Measurements from ENCODE around the gene YEATS2. TPM values are rescaled to one million over a fixed set of nuclear protein-coding genes. Genes with fewer than 3 reads are reported as not detected.

YEATS2 gene
- total RNA-seq, 1 experiment from 2014 or later, result 34.5 TPM

DNA sequence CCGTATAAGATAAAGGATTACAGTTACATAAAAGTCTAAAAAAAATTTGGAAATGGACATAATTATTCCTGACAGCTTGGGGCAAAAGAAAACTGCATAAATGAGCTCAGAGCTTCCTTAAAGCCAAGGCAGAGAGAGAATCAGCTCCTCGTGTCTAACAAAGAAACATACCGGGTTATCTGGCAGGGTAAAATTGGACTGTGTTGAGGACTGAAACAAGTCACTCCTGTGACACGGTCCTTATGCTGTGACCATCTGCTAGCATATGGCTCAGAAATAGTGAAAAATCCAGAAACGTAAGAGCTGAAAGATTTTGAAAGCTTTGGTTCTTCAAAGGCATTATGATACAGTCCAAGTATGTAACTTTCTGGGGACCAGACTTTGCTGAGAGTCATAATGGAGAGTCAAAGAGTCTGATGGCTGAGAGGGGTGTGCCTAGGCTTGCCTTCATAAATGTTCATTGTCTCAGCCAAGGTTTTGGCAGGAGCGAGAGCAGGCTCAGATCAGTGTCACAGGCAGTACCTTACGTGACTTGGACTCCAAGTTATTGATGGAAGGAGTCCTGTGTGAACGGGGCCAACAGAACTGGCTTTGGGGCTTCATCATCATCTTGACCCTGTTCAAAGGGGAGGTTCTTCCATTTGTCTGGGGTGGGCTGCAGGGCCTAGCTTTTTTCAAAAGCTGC, 115.3 kb downstream of the YEATS2 start:
- POLR2A ChIA-PET, result no interaction called here
- TF ChIP-seq, protein P1, sequence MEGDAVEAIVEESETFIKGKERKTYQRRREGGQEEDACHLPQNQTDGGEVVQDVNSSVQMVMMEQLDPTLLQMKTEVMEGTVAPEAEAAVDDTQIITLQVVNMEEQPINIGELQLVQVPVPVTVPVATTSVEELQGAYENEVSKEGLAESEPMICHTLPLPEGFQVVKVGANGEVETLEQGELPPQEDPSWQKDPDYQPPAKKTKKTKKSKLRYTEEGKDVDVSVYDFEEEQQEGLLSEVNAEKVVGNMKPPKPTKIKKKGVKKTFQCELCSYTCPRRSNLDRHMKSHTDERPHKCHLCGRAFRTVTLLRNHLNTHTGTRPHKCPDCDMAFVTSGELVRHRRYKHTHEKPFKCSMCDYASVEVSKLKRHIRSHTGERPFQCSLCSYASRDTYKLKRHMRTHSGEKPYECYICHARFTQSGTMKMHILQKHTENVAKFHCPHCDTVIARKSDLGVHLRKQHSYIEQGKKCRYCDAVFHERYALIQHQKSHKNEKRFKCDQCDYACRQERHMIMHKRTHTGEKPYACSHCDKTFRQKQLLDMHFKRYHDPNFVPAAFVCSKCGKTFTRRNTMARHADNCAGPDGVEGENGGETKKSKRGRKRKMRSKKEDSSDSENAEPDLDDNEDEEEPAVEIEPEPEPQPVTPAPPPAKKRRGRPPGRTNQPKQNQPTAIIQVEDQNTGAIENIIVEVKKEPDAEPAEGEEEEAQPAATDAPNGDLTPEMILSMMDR (IDR thresholded peaks at IDR 0.05; ENCODE audit: insufficient read depth in 1 of 2, low read depth in 1 of 2, low read length in 1 of 2, severe bottlenecking in 1 of 2, unreplicated experiment in 1 of 2), result no peak

DNA sequence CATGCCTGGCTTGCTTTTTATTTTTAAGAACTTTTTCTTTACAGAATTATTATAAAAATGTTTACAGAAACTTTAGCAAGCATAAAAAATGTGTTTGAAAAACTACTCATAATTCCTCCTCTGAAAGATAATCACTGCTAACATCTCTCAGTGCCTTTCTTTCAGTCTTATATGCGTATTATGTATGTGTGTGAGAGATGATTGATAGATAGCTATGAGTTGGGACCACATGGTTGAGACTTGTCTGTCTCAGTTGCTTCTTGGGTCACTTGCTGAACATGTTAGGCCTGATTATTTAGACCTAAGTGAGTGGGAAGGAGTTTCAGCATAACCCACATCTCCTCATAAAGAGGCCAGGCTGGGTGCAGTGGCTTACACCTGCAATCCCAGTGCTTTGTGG, 116.6 kb downstream of the YEATS2 start:
- ChIA-PET POLR2A (no interaction called here), CTCF (interaction anchor here (0.6 to 0.7 kb wide), 2 partner anchors 177 to 210 kb away, joined by 3 read pairs; no protein-coding TSS in a partner anchor)
- Mint-ChIP-seq H3K36me3 (ENCODE audit: insufficient read depth, unreplicated experiment) (peaks cover 49% of the 10 kb centered on the region), H3K9me3 (ENCODE audit: unreplicated experiment) (no peaks in the 10 kb centered on the region), H3K27me3 (ENCODE audit: insufficient read depth, unreplicated experiment) (no peaks in the 10 kb centered on the region), H3K27ac (ENCODE audit: unreplicated experiment) (no peak overlapping the region), H3K4me3 (ENCODE audit: unreplicated experiment) (no peak overlapping the region), H3K4me1 (ENCODE audit: low read depth, unreplicated experiment) (no peaks in the 10 kb centered on the region)
- Histone ChIP-seq H3K36me3 (ENCODE audit: control insufficient read depth, insufficient read depth, low read length) (peaks cover 4% of the 10 kb centered on the region), H3K4me3 (ENCODE audit: low read depth, low read length) (no peak overlapping the region), H3K9me3 (no peaks in the 10 kb centered on the region), H3K4me1 (no peaks in the 10 kb centered on the region), H3K27me3 (replicated peaks; ENCODE audit: control insufficient read depth, insufficient read depth, low read length) (no peaks in the 10 kb centered on the region)
- TF ChIP-seq, protein P1 (IDR thresholded peaks at IDR 0.05; ENCODE audit: insufficient read depth in 1 of 2, low read depth in 1 of 2, low read length in 1 of 2, severe bottlenecking in 1 of 2, unreplicated experiment in 1 of 2), result no peak
- intact Hi-C loops (cut with micrococcal nuclease; ENCODE audit: unreplicated experiment), result no loop called here
- no TSS peak for BruUV-seq (replicated peaks)
- DNase-seq, result no peak

More for the DNA sequence above, 115.3 kb downstream of the YEATS2 start:
- intact Hi-C loops (cut with micrococcal nuclease; ENCODE audit: unreplicated experiment), result no loop called here
- Histone ChIP-seq H3K36me3 (ENCODE audit: control insufficient read depth, insufficient read depth, low read length) (peaks cover 4% of the 10 kb centered on the region), H3K9me3 (no peaks in the 10 kb centered on the region), H3K27me3 (replicated peaks; ENCODE audit: control insufficient read depth, insufficient read depth, low read length) (no peaks in the 10 kb centered on the region), H3K4me3 (ENCODE audit: low read depth, low read length) (no peak overlapping the region), H3K4me1 (no peaks in the 10 kb centered on the region)
- Mint-ChIP-seq H3K9me3 (ENCODE audit: unreplicated experiment) (no peaks in the 10 kb centered on the region), H3K4me1 (ENCODE audit: low read depth, unreplicated experiment) (no peaks in the 10 kb centered on the region), H3K27ac (ENCODE audit: unreplicated experiment) (no peak overlapping the region), H3K4me3 (ENCODE audit: unreplicated experiment) (no peak overlapping the region), H3K36me3 (ENCODE audit: insufficient read depth, unreplicated experiment) (peaks cover 47% of the 10 kb centered on the region), H3K27me3 (ENCODE audit: insufficient read depth, unreplicated experiment) (no peaks in the 10 kb centered on the region)
- BruUV-seq (replicated peaks), result no TSS peak
- CTCF ChIA-PET, result no interaction called here
- no peak for DNase-seq

DNA sequence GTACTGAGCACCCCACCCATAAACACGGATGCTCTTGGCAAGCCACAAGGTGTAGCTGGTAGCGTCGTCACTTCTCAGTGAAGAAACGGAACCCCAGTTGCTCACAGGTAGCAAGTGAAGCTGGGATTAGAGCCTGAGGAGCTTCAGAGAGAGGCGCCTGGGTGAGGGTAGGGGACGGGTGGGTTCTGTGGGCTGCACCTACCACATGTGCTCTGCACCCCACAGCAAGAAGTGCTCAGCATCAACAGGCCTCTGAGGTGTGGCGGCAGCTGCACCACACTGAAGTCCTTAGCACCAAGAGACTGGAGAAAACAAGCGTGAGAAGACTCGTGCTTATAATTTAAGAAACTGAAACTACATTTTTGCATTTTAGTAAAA, 118.0 kb downstream of the YEATS2 start:
- DNase-seq, result no peak
- Mint-ChIP-seq H3K27ac (ENCODE audit: unreplicated experiment) (no peak overlapping the region), H3K9me3 (ENCODE audit: unreplicated experiment) (no peaks in the 10 kb centered on the region), H3K4me3 (ENCODE audit: unreplicated experiment) (no peak overlapping the region), H3K27me3 (ENCODE audit: insufficient read depth, unreplicated experiment) (no peaks in the 10 kb centered on the region), H3K36me3 (ENCODE audit: insufficient read depth, unreplicated experiment) (peaks cover 49% of the 10 kb centered on the region), H3K4me1 (ENCODE audit: low read depth, unreplicated experiment) (no peaks in the 10 kb centered on the region)
- TF ChIP-seq, protein P1 (IDR thresholded peaks at IDR 0.05; ENCODE audit: insufficient read depth in 1 of 2, low read depth in 1 of 2, low read length in 1 of 2, severe bottlenecking in 1 of 2, unreplicated experiment in 1 of 2), result no peak
- BruUV-seq (replicated peaks), result no TSS peak
- ChIA-PET CTCF (interaction anchor here (0.7 kb wide), 1 partner anchor 9 kb away, joined by 3 read pairs; no protein-coding TSS in a partner anchor), POLR2A (no interaction called here)
- H3K4me1 ChIP-seq, result no peaks in the 10 kb centered on the region
- intact Hi-C loops (cut with micrococcal nuclease; ENCODE audit: unreplicated experiment), result no loop called here
- no peak overlapping the region for H3K4me3 ChIP-seq (ENCODE audit: low read depth, low read length)
- no peaks in the 10 kb centered on the region for H3K27me3 ChIP-seq (replicated peaks; ENCODE audit: control insufficient read depth, insufficient read depth, low read length)
- H3K9me3 ChIP-seq, result no peaks in the 10 kb centered on the region
- peaks cover 2% of the 10 kb centered on the region for H3K36me3 ChIP-seq (ENCODE audit: control insufficient read depth, insufficient read depth, low read length)

Data from Caco-2 (cell line).